Right ventricle myocardium superior (tissue), 1 donor: Measurements from ENCODE around the gene TRAF3. TPM values are rescaled to one million over a fixed set of nuclear protein-coding genes. Genes with fewer than 3 reads are reported as not detected.
"Not testable (repeated sequence)": the region's sequence is repeated elsewhere in the genome, so short reads cannot be mapped to it uniquely, and the experiment has no call there.

Experiments used
- ATAC-seq: fragments of 200-7000 bp; cut with Tn5 transposase; one replicate; pipeline ENCODE4 v1.9.1; 2020; ENCODE audit warnings: mild to moderate bottlenecking; ENCODE audit not compliant: poor library complexity
- DNase-seq: peaks from one replicate; pipeline ENCODE4 v3.0.0-alpha.2; 2020
- intact Hi-C: fragments of 100-400 bp; cut with DNase I; formaldehyde crosslinking; loops from one replicate; pipeline ENCODE4 v1.11.2; 2022
- total RNA-seq: library from RNA; stranded (reverse); fragmentation: NEBNext Ultra II Directional; extraction: Animal tissue kit (Norgen Biotek cat#: 25700); gene quantifications from one replicate; pipeline ENCODE4 v1.2.1, GENCODE V29; 2021
- donor health status: DM: no; HTN: yes; CAD: no; lungs with severe emphysema.

Gene TRAF3
- total RNA-seq, 1 donor from 2014 or later: 9.8 TPM

DNA sequence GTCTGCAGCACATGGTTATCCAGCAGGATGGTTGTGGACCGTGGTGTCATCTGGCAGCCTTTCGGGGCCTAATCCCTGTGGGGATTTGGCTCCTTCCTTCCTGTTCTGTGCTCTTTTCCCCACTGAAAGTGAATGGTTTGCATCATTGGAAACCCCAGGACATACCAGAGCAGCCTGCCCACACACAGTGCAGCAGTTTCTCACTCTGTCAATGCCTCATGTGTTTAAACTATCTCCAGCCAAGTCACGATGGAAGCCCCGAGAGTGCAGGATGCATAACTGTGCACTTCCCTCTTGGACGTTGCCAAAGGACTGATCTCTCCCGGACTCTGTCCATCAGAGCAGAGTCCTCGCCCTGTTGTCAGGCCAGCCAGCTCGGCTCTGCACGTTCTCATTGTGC lies 116.2 kb downstream of the TRAF3 start:
- peak; percentile 57 for ATAC-seq
- DNase-seq: no peak
- intact Hi-C loops: no loop called here

DNA sequence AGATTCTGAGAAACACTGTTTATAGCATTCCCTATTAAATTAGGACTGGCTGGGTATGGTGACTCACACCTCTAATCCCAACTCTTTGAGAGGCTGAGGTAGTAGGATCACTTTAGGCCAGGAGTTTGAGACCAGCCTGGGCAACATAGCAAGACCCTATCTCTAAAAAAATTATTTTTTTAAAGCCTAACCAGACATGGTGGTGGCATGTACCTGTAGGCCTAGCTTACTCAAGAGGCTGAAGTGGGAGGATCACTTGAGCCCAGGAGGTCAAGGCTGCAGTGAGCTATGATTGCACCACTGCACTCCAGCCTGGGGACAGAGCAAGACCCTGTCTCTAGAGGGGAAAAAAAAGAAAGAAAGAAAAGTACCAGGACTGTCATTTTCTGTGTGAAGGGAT lies 119.5 kb downstream of the TRAF3 start:
- ATAC-seq, intact Hi-C loops, DNase-seq: not testable (repeated sequence)

- intact Hi-C loops: no loop called here
- DNase-seq: no peak
- no peak for ATAC-seq
These were observed 120.2 kb downstream of the TRAF3 start for GRCh38 chr14:102897299-102898027.

GRCh38 chr14:102898298-102898697 lies 121.0 kb downstream of the TRAF3 start:
- intact Hi-C loops: no loop called here
- ATAC-seq (no peak), DNase-seq (no peak)

DNA sequence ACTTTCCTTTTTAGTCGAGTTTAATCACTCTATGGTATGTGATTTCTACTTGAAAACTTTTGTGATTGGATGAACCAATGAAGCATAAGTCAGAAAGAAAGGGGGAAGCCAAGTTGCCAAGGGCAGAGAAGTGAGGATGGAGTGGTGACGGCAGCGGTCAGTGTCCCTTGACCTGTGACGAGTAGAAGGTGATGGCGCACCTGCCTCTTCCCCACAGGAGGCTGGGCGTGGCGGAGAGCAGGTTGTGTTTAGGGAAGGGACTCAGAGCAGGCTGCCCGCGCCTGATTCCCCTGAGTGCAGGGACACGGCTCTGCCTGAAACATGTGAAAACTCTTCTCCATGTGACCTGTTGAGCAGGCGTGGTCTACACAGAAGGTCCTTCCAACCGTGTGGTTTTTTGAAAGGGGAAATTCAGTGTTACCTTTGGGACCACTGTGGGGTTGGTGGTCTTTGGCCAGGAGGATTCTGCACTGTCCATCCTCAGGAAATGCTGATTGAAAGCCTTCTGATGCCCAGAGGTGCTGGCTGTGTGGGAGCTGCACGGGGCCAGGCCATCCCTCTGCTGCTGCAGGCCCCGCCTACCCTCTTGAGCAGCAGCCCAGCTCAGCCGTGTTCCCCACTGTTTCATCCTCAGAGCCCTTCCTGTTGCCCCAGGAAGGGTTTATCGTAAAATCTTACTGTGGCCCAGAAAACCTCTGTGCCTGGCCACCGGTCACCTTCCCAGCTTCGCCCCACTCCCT lies 121.7 kb downstream of the TRAF3 start:
- intact Hi-C loops: no loop called here
- no peak for DNase-seq
- no peak for ATAC-seq

DNA sequence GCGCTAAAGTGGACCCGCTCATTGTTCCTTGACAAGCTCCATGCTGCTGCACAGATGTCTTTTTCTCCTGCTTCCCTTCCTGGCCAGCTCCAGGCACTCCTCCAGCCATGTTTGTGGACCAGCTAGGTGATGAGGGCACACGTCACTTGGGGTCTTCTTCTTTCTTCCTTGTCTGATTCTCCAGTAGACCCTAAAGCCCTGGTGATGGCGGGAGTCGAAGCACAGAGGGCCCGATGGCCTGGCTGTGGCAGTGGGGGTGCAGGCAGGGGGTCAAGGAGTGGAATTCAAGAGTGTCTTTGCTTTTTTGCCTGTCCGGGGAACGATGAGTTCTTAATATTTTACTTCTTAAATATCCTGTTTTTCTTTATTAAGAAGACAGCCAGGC lies 122.3 kb downstream of the TRAF3 start:
- DNase-seq: no peak
- no peak for ATAC-seq
- intact Hi-C loops: no loop called here

DNA sequence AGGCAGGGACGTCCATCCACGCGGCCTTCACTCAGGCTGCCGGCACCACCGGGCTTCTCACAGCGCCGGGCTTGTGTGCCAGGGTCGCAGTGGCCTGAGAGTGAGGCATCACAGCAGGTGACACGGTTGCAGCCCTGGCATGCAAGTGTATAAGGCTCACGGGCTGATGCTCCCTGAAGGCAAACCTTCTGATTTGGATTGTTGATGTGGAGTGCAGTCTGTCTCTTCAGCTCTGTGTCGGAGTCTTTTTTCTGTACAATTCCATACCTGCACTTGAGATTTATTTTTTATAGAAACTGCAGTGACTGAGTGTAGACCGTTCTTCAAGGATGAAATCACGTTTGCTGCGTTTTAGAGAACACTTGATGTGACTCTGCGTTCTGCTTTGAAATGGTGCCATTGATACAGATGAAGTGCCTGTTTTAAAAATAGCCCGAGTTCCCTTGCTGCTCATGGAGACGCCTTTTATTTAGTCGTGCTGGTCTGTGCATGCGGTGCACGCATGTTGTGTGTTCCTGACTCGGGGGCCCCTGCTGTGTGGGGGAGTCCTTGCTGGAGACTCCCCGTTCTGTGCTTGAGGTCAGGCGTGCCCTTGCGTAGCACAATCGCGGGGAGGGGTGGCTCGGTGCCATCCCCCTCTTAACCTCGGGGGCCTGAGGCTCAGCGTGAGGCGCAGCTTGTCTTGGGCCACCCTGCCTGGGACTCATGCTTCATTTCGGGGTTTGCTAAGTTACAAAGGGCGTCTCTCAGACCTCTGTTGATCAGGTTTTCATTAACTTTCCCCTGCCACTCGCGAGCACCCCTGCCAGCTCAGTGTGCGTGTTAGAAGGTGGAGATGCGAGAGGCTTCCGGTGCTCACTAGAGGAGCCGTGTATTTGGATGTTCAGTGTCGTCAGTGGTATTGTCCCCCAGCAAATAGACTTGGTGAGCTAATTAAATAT lies 123.7 kb downstream of the TRAF3 start:
- intact Hi-C loops: loop anchor here (10.0 kb wide), 1 partner anchor 76 kb away; no protein-coding TSS in a partner anchor
- DNase-seq (no peak), ATAC-seq (peak; percentile 75)

DNA sequence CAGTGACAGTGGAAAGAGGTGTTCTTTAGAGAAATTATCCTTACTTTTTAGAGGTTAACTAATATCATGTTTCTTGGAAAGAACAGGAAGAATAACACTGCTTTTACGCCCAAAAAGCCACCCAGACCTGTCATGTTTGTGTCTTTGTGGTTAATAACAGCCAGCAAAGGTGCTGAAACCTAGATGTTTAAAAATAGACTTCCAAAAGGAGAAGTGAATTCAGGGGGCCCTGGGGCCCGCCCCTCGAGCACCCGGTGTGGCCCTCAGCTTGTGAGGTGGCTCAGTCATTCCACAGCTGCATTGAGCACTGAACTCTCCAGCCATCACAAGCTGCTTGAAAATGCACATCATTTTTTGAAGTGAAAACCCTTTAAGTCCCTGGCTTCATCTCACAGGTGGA lies 124.4 kb downstream of the TRAF3 start:
- intact Hi-C loops: loop anchor here (10.0 kb wide), 1 partner anchor 77 kb away; no protein-coding TSS in a partner anchor
- DNase-seq: no peak
- ATAC-seq: no peak

GRCh38 chr14:102902086-102902485 lies 124.8 kb downstream of the TRAF3 start:
- no peak for ATAC-seq
- intact Hi-C loops: loop anchor here (10.0 kb wide), 1 partner anchor 77 kb away; no protein-coding TSS in a partner anchor
- no peak for DNase-seq

- ATAC-seq: no peak
- intact Hi-C loops: loop anchor here (10.0 kb wide), 1 partner anchor 78 kb away; no protein-coding TSS in a partner anchor
- no peak for DNase-seq
These were observed 125.4 kb downstream of the TRAF3 start for GRCh38 chr14:102902523-102903247.

DNA sequence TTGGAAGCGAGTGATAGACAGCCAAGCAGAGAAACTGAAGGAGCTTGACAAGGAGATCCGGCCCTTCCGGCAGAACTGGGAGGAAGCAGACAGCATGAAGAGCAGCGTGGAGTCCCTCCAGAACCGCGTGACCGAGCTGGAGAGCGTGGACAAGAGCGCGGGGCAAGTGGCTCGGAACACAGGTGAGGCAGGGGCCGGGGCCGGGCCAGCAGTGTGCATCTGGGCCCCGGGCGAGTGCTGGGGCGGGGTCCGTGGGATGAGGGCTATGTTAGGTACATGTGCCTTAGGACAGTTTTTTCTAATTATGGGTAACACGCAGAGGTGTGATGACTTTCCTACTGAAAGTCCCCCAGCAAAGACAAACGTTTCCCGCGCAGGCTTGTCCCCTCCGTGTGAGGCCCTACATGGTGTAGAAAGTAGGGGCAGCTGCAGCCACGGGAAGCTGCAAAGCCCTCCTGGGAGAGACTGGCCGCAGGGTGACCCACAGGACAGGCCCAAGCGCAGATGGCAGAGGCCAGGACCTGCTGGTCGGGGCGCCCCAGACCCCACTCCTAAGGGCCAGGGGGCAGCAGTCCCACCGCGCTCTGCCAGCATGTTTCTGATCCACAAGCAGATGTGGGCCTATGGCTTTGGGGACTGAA lies 126.1 kb downstream of the TRAF3 start:
- DNase-seq: no peak
- intact Hi-C loops: loop anchor here (10.0 kb wide), 1 partner anchor 79 kb away; no protein-coding TSS in a partner anchor
- no peak for ATAC-seq

DNA sequence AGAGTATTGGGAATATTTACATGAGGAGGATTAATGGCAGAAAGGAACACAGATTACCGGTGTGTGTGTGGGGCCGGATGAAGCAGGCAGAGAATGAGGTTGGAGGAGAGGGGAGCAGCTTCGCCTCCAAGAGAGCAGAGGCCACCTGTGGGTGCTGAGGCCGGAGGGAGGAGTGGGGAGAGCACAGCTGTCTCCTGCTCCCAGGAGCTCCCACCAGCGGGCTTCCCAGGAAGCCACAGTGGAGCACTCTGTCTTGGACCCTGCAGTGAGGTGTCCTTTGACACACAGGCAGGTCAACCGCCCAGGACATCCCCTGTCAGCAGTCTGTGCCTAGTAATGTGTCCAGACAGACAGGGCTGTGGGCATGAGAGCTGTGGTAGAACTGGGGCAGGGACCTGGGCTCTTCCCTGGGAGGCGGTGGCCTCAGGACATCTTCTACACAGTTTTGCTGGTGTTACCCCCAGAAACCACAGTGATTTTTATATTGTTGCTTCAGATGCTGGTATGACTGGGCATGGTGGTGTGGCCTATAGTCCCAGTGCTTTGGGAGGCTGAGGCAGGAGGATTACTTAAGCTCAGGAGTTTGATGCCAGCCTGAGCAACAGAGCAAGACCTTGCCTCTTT lies 126.8 kb downstream of the TRAF3 start:
- ATAC-seq (no peak), DNase-seq (no peak)
- intact Hi-C loops: loop anchor here (10.0 kb wide), 1 partner anchor 79 kb away; no protein-coding TSS in a partner anchor

DNA sequence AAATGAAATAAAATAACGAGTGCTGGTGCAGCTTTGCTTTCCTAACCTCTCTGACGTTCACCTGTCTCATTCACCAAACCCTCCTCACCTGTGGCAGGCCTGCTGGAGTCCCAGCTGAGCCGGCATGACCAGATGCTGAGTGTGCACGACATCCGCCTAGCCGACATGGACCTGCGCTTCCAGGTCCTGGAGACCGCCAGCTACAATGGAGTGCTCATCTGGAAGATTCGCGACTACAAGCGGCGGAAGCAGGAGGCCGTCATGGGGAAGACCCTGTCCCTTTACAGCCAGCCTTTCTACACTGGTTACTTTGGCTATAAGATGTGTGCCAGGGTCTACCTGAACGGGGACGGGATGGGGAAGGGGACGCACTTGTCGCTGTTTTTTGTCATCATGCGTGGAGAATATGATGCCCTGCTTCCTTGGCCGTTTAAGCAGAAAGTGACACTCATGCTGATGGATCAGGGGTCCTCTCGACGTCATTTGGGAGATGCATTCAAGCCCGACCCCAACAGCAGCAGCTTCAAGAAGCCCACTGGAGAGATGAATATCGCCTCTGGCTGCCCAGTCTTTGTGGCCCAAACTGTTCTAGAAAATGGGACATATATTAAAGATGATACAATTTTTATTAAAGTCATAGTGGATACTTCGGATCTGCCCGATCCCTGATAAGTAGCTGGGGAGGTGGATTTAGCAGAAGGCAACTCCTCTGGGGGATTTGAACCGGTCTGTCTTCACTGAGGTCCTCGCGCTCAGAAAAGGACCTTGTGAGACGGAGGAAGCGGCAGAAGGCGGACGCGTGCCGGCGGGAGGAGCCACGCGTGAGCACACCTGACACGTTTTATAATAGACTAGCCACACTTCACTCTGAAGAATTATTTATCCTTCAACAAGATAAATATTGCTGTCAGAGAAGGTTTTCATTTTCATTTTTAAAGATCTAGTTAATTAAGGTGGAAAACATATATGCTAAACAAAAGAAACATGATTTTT lies 128.2 kb downstream of the TRAF3 start:
- DNase-seq: peak; percentile 10

GRCh38 chr14:102906616-102907302 lies 129.5 kb downstream of the TRAF3 start:
- no peak for ATAC-seq
- intact Hi-C loops: loop anchor here (10.0 kb wide), 1 partner anchor 82 kb away; no protein-coding TSS in a partner anchor

More for the DNA sequence above, 128.2 kb downstream of the TRAF3 start:
- intact Hi-C loops: loop anchor here (10.0 kb wide), 1 partner anchor 81 kb away; no protein-coding TSS in a partner anchor
- ATAC-seq: no peak

DNA sequence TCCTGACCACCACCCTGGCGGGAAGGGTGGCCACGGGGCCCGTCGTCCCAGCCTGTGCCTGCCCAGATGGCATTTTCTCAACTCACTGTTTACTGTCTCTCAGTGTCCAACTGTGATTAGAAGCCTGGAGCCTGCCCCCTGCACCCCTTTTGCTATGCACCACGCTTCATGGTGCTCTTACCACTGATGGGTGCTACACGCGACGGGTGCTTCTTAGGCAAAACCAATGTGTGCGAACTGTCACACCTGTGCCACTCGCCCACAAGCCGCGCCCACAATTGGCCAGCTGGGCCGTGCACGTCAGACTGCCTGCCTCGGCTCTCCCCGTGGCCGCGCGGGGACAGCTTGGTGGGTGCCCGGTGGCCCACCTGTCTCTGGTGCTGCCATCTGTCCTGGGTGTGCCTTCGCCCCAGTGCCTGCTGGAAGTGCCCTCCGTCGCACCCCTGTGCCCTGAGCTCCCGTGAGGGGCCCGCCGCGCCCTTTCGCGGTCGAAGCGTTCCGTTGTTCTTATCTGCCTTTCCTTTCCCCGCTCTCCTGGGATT lies 130.1 kb downstream of the TRAF3 start:
- intact Hi-C loops: loop anchor here (10.0 kb wide), 1 partner anchor 83 kb away; no protein-coding TSS in a partner anchor
- DNase-seq (peak; percentile 24), ATAC-seq (no peak)

More at GRCh38 chr14:102906616-102907302, 129.5 kb downstream of the TRAF3 start:
- DNase-seq: peak; percentile 36
